ENCODE data around the gene NTHL1.

DNA sequence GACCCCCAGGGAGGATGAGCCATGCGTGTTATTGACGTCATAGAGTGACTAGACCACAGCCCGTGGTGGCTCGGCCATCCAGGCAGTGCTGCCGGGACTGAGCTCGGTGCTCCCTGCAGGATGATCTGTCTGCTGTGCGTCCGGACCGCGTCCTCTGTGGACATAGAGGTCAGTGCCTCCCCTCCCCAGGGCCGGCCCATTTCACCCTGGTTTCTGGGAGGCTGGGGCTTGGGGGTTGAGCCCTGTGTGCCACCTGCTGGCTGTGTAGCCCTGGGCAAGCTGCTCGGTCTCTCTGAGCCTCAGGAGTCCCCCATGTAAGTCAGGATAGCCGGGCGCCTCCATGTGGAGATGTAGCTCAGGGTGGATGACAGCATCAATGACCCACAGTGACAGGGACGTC is 8.4 kb upstream of the NTHL1 start:
- TF ChIP-seq, protein P1, sequence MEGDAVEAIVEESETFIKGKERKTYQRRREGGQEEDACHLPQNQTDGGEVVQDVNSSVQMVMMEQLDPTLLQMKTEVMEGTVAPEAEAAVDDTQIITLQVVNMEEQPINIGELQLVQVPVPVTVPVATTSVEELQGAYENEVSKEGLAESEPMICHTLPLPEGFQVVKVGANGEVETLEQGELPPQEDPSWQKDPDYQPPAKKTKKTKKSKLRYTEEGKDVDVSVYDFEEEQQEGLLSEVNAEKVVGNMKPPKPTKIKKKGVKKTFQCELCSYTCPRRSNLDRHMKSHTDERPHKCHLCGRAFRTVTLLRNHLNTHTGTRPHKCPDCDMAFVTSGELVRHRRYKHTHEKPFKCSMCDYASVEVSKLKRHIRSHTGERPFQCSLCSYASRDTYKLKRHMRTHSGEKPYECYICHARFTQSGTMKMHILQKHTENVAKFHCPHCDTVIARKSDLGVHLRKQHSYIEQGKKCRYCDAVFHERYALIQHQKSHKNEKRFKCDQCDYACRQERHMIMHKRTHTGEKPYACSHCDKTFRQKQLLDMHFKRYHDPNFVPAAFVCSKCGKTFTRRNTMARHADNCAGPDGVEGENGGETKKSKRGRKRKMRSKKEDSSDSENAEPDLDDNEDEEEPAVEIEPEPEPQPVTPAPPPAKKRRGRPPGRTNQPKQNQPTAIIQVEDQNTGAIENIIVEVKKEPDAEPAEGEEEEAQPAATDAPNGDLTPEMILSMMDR (IDR thresholded peaks at IDR 0.05) = peak in 3 of 5 experiments; percentile 22 to 58 (median 31)
- no peak for TF ChIP-seq POLR2A (IDR thresholded peaks at IDR 0.05)
